ENCODE results near the gene CIAO1. TPM values are rescaled to one million over a fixed set of nuclear protein-coding genes. Genes with fewer than 3 reads are reported as not detected.

The CIAO1 gene
- total RNA-seq (2022; extraction: Qiagen RNA extraction; ENCODE audit: low read depth), result 74.6 to 87.1 TPM (median 84.0 TPM) in 5 replicates

GRCh38 chr2:96265840-96266679, at the start of gene CIAO1, which contains the start of gene TMEM127:
Gene CIAO1 (plus strand): TSS chr2:96266225. CDS start chr2:96266351, 126 bp downstream.
Gene TMEM127 (minus strand): TSS chr2:96265997. CDS start chr2:96265381, 616 bp downstream.

GRCh38 chr2:96305091-96305978, 39.3 kb downstream of the CIAO1 start, which contains the start of gene SNRNP200:
Gene SNRNP200 (minus strand): TSS chr2:96305546. CDS start chr2:96305437, 109 bp downstream.

Other genes with a start within 250 kb of the CIAO1 start
- not detected in 5 replicates for gene GPAT2, start 231.3 kb upstream of the CIAO1 start, total RNA-seq (2022; extraction: Qiagen RNA extraction; ENCODE audit: low read depth)
- 0.03 to 0.13 TPM (median 0.08 TPM) in 5 replicates for gene ADRA2B, start 149.7 kb upstream of the CIAO1 start, total RNA-seq (2022; extraction: Qiagen RNA extraction; ENCODE audit: low read depth)
- not detected in 5 replicates for gene ASTL, start 127.7 kb upstream of the CIAO1 start, total RNA-seq (2022; extraction: Qiagen RNA extraction; ENCODE audit: low read depth)
- 0.21 to 0.49 TPM (median 0.38 TPM) in 5 replicates for gene DUSP2, start 120.8 kb upstream of the CIAO1 start, total RNA-seq (2022; extraction: Qiagen RNA extraction; ENCODE audit: low read depth)
- gene STARD7, start 57.4 kb upstream of the CIAO1 start, total RNA-seq (2022; extraction: Qiagen RNA extraction; ENCODE audit: low read depth), result 83.3 to 94.9 TPM (median 89.7 TPM) in 5 replicates
- 37.9 to 48.8 TPM (median 45.0 TPM) in 5 replicates for gene TMEM127, start 228 bp upstream of the CIAO1 start, total RNA-seq (2022; extraction: Qiagen RNA extraction; ENCODE audit: low read depth)
- 115 to 121 TPM (median 119 TPM) in 5 replicates for gene SNRNP200, start 39.3 kb downstream of the CIAO1 start, total RNA-seq (2022; extraction: Qiagen RNA extraction; ENCODE audit: low read depth)
- not detected in 5 replicates for gene ITPRIPL1, start 59.1 kb downstream of the CIAO1 start, total RNA-seq (2022; extraction: Qiagen RNA extraction; ENCODE audit: low read depth)
- 43.4 to 47.5 TPM (median 44.9 TPM) in 5 replicates for gene NCAPH, start 69.5 kb downstream of the CIAO1 start, total RNA-seq (2022; extraction: Qiagen RNA extraction; ENCODE audit: low read depth)
- 0.41 to 1.4 TPM (median 0.87 TPM) in 5 replicates for gene NEURL3, start 239.1 kb downstream of the CIAO1 start, total RNA-seq (2022; extraction: Qiagen RNA extraction; ENCODE audit: low read depth)